BLaER1 treated with 17β-estradiol and CSF1 and Interleukin-3, amounts not matched to agents 10 nM and 100 nM (cell line): ENCODE results near the gene DHX8.
A peak's percentile ranks its signal among the peaks of the same experiment; 100 is the strongest.

ENCODE experiments used
- H3K27ac ChIP-seq, 11 experiments: shearing (Covaris generic); formaldehyde crosslinking; 2 replicates each; pipeline ENCODE4 v1.8.1; 2022
- H3K27me3 ChIP-seq, 11 experiments: shearing (Covaris generic); formaldehyde crosslinking; 2 replicates each; pipeline ENCODE4 v1.8.1; 2022
- H3K36me3 ChIP-seq, 11 experiments: shearing (Covaris generic); formaldehyde crosslinking; 2 replicates each; pipeline ENCODE4 v1.8.1; 2022
- H3K4me1 ChIP-seq, 10 experiments: shearing (Covaris generic); formaldehyde crosslinking; 2 replicates each; pipeline ENCODE4 v1.8.1; 2022
- H3K4me2 ChIP-seq, 11 experiments: shearing (Covaris generic); formaldehyde crosslinking; 2 replicates each; pipeline ENCODE4 v1.8.1; 2022
- H3K4me3 ChIP-seq, 10 experiments: shearing (Covaris generic); formaldehyde crosslinking; 2 replicates each; pipeline ENCODE4 v1.8.1; 2022
- H3K9ac ChIP-seq, 11 experiments: shearing (Covaris generic); formaldehyde crosslinking; 2 replicates each; pipeline ENCODE4 v1.8.1; 2022
- H3K9me3 ChIP-seq, 11 experiments: shearing (Covaris generic); formaldehyde crosslinking; replicated peaks in 1 of 11; 2 replicates each; pipeline ENCODE4 v1.8.1; 2022
- H4K20me1 ChIP-seq, 11 experiments: shearing (Covaris generic); formaldehyde crosslinking; 2 replicates each; pipeline ENCODE4 v1.8.1; 2022
- Cebpa-rat ChIP-seq, 11 experiments: shearing (Covaris generic); IDR thresholded peaks; 2 replicates each; pipeline ENCODE4 v1.8.1; 2022

Gene DHX8

GRCh38 chr17:43558805-43559160 is 75.0 kb downstream of the DHX8 start:
- no peak for TF ChIP-seq Cebpa-rat (IDR thresholded peaks at IDR 0.05)
- Histone ChIP-seq H3K4me3 (no peak overlapping the region), H3K4me1 (peaks cover 0 to 34% (median 8%) of the 10 kb centered on the region in 10 experiments; a peak in 10 of 20 replicates), H3K9me3 (no peaks in the 10 kb centered on the region), H3K9ac (no peak overlapping the region), H3K27ac (no peak overlapping the region), H4K20me1 (no peaks in the 10 kb centered on the region), H3K27me3 (peaks cover 3 to 17% (median 14%) of the 10 kb centered on the region in 11 experiments; a peak in 15 of 22 replicates), H3K4me2 (peak overlapping the region in 2 of 11 experiments; percentile 6 to 15; a peak in 2 of 22 replicates), H3K36me3 (no peaks in the 10 kb centered on the region)

GRCh38 chr17:43559161-43559816 is 75.5 kb downstream of the DHX8 start:
- no peak for TF ChIP-seq Cebpa-rat (IDR thresholded peaks at IDR 0.05)
- peaks cover 0 to 34% (median 8%) of the 10 kb centered on the region in 10 experiments; a peak in 10 of 20 replicates for H3K4me1 ChIP-seq
- H3K9ac ChIP-seq, result no peak overlapping the region
- H3K27ac ChIP-seq, result no peak overlapping the region
- no peaks in the 10 kb centered on the region for H3K9me3 ChIP-seq
- peak overlapping the region in 3 of 11 experiments; percentile 6 to 15 (median 9); a peak in 2 of 22 replicates for H3K4me2 ChIP-seq
- H3K27me3 ChIP-seq, result peaks cover 0 to 12% (median 10%) of the 10 kb centered on the region in 11 experiments; a peak in 14 of 22 replicates
- H3K4me3 ChIP-seq, result no peak overlapping the region
- H3K36me3 ChIP-seq, result no peaks in the 10 kb centered on the region
- H4K20me1 ChIP-seq, result no peaks in the 10 kb centered on the region

GRCh38 chr17:43560461-43561427 is 77.0 kb downstream of the DHX8 start:
- Histone ChIP-seq H3K27me3 (no peaks in the 10 kb centered on the region), H3K9me3 (no peaks in the 10 kb centered on the region), H3K4me1 (peaks cover 0 to 23% (median 5%) of the 10 kb centered on the region in 10 experiments; a peak in 10 of 20 replicates), H3K36me3 (no peaks in the 10 kb centered on the region), H3K9ac (no peak overlapping the region), H4K20me1 (no peaks in the 10 kb centered on the region), H3K4me2 (no peak overlapping the region), H3K27ac (no peak overlapping the region), H3K4me3 (no peak overlapping the region)
- no peak for TF ChIP-seq Cebpa-rat (IDR thresholded peaks at IDR 0.05)

- Histone ChIP-seq H3K4me1 (peaks cover 0 to 12% (median 6%) of the 10 kb centered on the region in 10 experiments; a peak in 9 of 20 replicates), H3K4me2 (no peak overlapping the region), H3K27ac (no peak overlapping the region), H4K20me1 (no peaks in the 10 kb centered on the region), H3K9ac (no peak overlapping the region), H3K4me3 (no peak overlapping the region), H3K9me3 (no peaks in the 10 kb centered on the region), H3K27me3 (no peaks in the 10 kb centered on the region), H3K36me3 (no peaks in the 10 kb centered on the region)
- TF ChIP-seq Cebpa-rat (IDR thresholded peaks at IDR 0.05), result no peak
Measured at GRCh38 chr17:43562679-43563599, 79.2 kb downstream of the DHX8 start.

GRCh38 chr17:43563600-43564594 is 80.1 kb downstream of the DHX8 start:
- Histone ChIP-seq H3K4me3 (no peak overlapping the region), H3K27me3 (no peaks in the 10 kb centered on the region), H3K27ac (no peak overlapping the region), H3K9me3 (no peaks in the 10 kb centered on the region), H3K4me2 (no peak overlapping the region), H4K20me1 (no peaks in the 10 kb centered on the region), H3K36me3 (no peaks in the 10 kb centered on the region), H3K4me1 (peaks cover 0 to 13% (median 7%) of the 10 kb centered on the region in 10 experiments; a peak in 9 of 20 replicates), H3K9ac (no peak overlapping the region)
- no peak for TF ChIP-seq Cebpa-rat (IDR thresholded peaks at IDR 0.05)

GRCh38 chr17:43568506-43569082 is 84.8 kb downstream of the DHX8 start:
- Histone ChIP-seq H3K27ac (no peak overlapping the region), H3K4me1 (peaks cover 0 to 20% (median 6%) of the 10 kb centered on the region in 10 experiments; a peak in 8 of 20 replicates), H3K27me3 (no peaks in the 10 kb centered on the region), H3K9ac (no peak overlapping the region), H3K4me3 (no peak overlapping the region), H4K20me1 (no peaks in the 10 kb centered on the region), H3K36me3 (no peaks in the 10 kb centered on the region), H3K9me3 (no peaks in the 10 kb centered on the region), H3K4me2 (no peak overlapping the region)
- no peak for TF ChIP-seq Cebpa-rat (IDR thresholded peaks at IDR 0.05)

- TF ChIP-seq Cebpa-rat (IDR thresholded peaks at IDR 0.05), result no peak
- no peaks in the 10 kb centered on the region for H3K9me3 ChIP-seq
- no peak overlapping the region for H3K9ac ChIP-seq
- no peaks in the 10 kb centered on the region for H3K27me3 ChIP-seq
- peak overlapping the region in 1 of 11 experiments; percentile 13; a peak in 2 of 22 replicates for H3K4me2 ChIP-seq
- H3K4me1 ChIP-seq, result peaks cover 0 to 29% (median 18%) of the 10 kb centered on the region in 10 experiments; a peak in 17 of 20 replicates
- H3K27ac ChIP-seq, result no peak overlapping the region
- H3K4me3 ChIP-seq, result no peak overlapping the region
- H4K20me1 ChIP-seq, result no peaks in the 10 kb centered on the region
- H3K36me3 ChIP-seq, result no peaks in the 10 kb centered on the region
Measured at GRCh38 chr17:43570518-43570928, 86.7 kb downstream of the DHX8 start.
